Measurements from ENCODE around the gene NUP210.

- no peak for TF ChIP-seq POLR2A (IDR thresholded peaks at IDR 0.05)
- TF ChIP-seq POLR2AphosphoS5 (IDR thresholded peaks at IDR 0.05) = no peak
- no peak for TF ChIP-seq CTCF (IDR thresholded peaks at IDR 0.05)
Observed at GRCh38 chr3:13359916-13360315, 60.2 kb downstream of the NUP210 start.
